CD4-positive, alpha-beta T cell treated with Interleukin-12 subunit alpha and Interleukin-12 subunit beta, for 1 hour (primary cell): ENCODE results near the gene DHRSX.
"Not testable (repeated sequence)": the region's sequence is repeated elsewhere in the genome, so short reads cannot be mapped to it uniquely, and the experiment has no call there.

Experiments
- DNase-seq: peaks from one replicate; pipeline ENCODE4 v3.0.0-alpha.2; 2020

The DHRSX gene, protein sequence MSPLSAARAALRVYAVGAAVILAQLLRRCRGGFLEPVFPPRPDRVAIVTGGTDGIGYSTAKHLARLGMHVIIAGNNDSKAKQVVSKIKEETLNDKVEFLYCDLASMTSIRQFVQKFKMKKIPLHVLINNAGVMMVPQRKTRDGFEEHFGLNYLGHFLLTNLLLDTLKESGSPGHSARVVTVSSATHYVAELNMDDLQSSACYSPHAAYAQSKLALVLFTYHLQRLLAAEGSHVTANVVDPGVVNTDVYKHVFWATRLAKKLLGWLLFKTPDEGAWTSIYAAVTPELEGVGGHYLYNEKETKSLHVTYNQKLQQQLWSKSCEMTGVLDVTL

DNA sequence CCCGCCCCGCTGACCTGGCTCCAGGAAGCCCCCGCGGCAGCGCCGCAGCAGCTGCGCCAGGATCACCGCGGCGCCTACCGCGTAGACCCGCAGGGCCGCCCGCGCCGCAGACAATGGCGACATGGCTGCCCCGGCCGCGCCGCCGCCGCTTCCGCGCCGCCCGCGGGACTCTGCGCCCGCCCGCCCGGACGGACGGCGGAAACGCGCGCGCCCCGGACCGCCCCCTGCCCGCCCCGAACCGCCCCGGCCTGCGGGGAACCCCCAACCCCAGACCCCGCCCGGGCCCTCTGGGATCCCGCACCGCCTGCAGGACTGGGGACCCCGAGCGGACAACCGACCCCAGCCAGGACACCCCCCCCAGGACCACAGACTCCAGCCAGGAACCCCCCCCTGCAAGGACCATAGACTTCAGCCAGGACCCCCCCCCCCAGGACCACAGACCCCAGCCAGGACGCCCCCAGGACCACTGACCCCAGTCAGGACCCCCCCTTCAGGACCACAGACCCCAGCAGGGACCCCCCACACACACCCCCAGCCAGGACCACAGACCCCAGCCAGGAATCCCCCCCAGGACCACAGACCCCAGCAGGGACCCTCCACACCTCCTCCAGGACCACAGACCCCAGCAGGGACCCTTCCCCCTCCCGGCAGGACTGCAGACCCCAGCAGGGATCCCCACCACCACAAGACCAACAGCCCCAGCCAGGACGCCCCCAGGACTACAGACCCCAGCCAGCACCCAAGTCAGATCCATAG is at the start of gene DHRSX, which contains the start of gene ZBED1:
DHRSX (minus strand) TSS at position 174 of the 756 bp plus-strand sequence; CDS start at position 123, 51 bp downstream.
ZBED1 (minus strand) TSS at position 174 of the 756 bp plus-strand sequence. CDS start 10,257 bp downstream, outside the sequence.
- DNase-seq: peak; percentile 65

DNA sequence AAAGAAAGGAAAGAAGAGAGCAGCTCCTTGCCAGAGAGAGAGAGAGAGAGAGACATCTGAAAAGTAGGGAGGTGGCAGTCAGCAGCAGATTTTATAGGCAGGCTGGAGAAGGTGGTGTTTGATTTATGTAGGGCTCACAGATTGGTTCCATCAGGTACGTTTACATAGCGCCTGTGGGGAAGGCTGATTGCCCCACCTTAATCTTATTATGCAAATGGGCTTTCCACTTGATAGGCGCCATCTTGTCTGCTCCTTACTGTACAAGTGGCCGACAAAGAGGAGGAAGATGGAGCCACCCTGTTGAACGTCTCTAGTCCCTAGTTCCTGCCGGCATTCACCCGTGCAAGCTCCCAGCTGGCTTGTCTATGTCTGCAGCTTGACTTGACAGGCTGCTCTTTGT is 49.1 kb upstream of the DHRSX start:
- DNase-seq: no peak

DNA sequence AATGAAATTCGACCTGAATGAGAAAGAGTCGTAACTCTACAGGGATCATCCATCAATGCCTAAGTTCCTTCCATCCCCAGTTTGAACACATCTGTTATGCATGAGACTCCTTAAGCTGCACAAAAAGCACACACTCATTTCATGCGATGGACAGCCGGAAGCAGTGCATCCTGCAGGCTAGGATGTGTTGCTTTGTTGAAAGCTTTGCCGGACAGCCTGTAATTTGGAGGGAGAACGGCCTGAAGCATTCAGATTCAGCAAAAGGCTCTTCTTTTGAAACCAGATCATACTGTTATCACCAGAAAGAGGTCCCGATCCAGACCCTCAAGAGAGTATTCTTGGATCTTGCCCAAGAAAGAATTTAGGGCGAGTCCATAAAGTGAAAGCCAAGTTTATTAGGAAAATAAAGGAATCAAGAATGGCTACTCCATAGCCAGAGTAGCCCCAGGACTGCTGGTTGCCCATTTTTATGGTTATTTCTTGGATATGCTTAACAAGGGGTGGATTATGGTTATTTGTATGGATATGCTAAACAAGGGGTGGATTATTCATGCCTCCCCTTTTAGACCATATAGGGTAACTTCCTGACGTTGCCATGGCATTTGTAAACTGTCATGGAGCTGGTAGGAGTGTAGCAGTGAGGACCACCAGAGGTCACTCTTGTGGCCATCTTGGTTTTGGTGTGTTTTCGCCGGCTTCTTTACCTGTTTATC is 48.1 kb upstream of the DHRSX start:
- no peak for DNase-seq

DNA sequence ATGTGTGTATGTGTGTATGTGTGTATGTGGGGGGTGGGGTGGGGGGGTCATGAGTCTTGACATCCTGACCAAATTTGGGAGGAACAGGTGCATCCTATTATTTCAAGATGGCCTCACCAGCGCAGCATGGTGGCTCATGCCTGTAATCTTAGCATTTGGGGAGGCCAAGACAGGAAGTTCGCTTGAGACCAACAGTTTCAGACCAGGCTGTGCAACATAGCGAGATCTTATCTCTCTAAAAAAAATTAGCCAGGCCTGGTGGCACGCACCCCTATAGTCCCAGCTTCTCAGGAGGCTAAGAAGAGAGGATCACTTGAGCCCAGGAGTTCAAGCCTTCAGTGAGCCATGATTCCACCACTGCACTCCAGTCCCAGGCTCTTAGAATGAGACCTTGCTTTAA is 47.0 kb upstream of the DHRSX start:
- no peak for DNase-seq

DNA sequence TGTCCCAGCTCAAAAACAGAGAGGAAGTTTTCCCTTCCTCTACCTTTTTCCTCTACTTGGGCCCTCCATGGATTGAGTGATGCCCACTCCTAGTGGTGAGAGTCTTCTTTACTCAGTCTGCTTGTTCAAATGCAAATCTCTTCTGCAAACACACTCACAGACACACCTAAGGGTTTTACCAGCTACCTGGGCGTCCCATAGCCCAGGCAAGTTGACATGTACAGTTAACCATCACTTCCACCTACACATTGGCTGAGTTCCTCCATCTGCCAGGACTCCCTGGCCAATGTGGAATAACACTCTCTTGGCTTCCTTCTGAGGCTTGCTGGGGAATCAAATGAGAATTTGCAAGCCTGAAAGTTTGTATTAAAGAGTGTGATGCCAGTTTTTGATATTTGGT is 45.7 kb upstream of the DHRSX start:
- no peak for DNase-seq

DNA sequence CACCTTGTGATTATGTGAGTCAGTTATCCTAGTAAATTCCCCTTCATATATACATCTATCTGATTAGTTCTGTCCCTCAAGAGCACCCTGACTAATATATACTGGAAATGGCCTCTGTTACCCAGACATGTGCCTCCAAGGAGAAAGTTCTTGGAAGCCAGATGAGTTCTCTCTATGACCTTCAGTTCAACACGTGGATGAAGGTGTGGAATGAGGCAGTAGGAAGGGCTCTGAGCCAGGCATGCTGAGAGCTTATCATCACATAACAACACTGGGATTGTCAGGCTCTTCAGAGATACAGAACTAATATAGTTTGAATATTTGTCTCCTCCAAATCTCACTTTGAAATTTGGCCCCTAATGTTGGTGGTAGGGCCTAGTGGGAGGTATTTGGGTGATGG is 44.4 kb upstream of the DHRSX start:
- no peak for DNase-seq

DNA sequence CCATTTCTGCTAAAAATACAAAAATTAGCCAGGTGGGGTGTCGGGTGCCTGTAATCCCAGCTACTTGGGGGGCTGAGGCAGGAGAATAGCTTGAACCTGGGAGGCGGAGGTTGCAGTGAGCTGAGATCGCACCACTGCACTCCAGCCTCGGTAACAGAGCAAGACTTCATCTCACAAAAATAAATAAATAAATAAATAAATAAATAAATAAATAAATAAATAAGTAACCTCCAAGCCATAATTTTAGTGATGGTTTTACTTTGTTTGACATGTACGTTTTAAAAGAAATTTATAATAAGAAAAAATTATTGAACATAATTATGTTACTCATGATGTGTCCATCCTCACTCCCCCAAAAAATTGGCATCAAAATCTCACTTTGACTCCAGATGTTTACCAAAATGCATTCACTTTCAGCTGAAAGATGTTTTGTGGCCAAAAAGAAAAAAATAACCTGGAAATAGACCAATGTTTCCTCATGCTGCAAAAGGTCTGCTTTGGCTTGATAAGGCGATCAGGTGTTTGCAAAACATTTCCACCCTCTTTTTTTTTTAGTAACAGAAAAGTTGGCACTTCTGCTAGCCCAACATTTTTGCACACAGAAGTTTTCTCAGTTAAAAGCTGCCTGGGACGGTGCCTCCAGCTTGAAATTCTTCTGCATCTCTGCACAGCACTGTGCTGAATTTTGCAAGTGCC is 42.2 kb upstream of the DHRSX start:
- no peak for DNase-seq

DNA sequence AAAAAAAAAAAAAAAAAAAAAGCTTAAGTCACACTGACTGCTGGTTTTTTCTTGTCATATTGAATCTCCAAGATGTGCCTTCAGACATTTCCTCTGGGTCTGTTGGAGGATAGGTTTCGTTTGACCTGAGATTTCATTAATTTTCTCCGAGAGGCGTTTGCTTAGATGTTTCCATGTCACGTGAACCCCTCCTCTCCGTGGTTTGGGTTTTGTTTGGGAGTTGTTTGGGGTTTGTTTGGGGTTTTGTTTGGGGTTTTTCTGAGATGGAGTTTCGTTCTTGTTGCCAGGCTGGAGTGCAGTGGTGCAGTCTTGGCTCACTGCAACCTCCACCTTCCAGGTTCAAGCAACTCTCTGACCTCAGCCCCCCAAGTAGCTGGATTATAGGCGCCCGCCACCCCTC is 40.8 kb upstream of the DHRSX start:
- no peak for DNase-seq

DNA sequence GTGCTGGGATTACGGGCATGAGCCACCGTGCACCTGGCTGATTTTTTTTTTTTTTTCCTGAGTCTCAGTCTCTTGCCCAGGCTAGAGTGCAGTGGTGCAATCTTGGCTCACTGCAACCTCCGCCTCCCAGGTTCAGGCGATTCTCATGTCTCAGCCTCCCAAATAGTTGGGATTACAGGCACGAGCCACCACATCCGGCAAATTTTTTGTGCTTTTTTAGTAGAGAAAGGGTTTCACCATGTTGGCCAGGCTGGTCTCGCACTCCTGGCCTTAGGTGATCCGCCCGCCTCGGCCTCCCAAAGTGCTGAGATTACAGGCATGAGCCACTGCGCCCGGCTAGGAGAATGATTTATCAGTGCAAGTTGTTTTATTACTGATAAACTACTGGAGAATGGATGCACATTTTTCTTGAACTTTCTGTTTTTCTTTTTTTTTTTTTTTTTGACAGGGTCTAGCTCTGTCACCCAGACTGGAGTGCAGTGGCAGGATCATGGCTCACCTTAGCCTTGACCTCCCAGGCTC is 39.7 kb upstream of the DHRSX start:
- no peak for DNase-seq

DNA sequence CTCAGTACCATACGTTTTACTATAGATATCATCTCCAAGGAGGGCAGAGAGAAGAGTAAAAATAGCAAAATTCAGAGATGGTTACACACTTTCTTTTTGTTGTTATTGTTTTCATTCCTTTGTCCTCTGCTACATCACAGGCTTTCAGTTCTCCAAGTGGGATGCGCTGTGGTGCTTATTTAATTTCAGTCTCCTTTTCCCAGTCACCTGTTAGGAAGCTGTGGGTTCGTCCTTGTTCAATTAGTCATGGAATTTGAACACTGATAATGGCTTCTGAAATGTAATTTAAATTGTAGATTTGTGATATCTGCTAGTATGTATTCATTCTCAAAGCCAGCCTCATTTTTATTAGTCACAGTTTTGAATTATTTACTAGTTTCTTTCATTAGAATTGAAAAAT is 38.8 kb upstream of the DHRSX start:
- no peak for DNase-seq

DNA sequence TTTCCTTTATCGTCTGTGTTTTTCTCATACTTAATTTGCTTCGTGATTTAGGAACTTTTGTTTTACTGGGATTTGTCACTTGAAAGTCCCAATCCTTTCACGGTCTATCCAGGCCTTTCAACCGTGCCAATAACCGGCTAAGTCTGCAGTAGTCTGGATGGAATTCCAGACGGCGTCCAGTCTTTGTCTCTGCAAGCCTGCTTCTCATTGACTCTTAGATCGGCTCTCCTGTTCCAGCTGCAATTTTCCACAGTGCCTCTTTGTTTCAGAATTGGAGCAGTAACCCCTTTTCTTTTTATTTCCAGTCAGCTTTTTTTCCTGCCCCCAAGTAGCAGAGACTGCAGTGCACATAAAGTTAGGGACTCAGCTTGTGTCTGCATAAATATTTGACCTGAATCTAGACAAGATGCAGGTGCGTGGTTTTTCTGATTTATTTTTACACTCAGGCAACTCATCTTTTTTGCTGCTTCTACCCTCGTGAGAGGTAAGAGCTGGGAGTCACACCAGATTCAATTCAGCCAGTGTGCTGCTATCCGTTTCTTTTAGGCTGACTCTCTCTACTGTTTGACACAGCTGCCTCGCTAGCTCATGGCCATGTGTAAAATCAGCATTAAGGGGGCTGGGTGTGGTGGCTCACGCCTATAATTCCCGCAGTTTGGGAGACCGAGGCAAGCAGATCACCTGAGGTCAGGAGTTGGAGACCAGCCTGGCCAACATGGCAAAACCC is 37.4 kb upstream of the DHRSX start:
- DNase-seq: no peak

DNA sequence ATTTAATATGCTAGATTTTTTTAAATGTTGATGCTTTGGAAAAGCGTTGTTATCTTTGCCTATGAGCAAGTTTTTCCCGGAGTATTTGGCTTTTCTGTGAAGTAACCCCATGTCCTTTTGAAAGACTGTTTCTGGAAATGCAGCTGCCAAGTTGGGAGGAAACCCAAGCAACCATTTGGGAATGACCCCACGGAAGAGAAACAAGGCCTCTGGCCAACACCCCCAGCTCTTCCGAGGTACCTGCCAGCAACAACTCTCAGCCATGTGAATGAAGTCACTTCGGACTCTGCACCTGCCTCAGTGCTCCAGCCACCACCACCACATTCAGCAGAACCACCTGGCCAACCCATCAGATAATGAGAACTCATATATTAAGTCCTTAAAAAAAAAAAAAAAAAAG is 36.2 kb upstream of the DHRSX start:
- DNase-seq: no peak

DNA sequence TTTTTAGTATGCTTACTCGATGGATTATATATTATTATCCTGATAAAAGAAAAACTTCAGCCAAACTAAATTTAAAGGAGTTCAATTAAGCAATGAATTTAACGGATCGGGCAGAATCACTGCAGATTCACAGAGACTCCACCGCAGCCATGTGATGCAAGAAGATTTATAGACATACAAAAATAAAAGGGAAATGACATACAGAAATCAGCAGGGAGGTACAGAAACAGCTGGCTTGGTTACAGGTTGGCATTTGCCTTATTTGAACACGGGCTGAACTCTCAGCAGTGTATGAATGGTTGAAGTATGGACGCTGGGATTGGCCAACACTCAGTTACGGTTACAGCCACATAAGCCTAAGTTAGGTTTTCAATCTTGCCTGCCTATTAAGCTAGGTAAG is 35.4 kb upstream of the DHRSX start:
- no peak for DNase-seq

DNA sequence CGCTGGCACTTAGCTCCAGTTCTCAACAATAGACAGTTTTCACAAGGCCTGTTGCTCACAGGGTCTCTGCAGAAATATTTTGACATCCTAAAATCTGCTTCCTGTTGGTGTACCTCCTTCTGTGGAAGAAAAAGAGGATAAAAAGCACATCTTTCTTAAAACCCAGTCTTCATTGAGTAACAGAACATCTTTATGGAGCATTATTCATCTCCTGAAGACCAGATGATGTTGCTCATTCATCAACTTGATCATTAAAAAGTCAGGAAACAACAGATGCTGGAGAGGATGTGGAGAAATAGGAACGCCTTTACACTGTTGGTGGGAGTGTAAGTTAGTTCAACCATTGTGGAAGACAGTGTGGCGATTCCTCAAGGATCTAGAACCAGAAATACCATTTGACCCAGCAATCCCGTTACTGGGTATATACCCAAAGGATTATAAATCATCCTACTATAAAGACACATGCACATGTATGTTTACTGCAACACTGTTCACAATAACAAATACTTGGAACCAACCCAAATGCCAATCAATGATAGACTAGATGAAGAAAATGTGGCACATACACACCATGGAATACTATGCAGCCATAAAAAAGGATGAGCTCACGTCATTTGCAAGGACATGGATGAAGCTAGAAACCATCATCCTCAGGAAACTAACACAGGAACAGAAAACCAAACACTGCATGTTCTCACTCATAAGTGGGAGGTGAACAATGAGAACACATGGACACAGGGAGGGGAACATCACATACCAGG is 33.7 kb upstream of the DHRSX start:
- not testable (repeated sequence) for DNase-seq

DNA sequence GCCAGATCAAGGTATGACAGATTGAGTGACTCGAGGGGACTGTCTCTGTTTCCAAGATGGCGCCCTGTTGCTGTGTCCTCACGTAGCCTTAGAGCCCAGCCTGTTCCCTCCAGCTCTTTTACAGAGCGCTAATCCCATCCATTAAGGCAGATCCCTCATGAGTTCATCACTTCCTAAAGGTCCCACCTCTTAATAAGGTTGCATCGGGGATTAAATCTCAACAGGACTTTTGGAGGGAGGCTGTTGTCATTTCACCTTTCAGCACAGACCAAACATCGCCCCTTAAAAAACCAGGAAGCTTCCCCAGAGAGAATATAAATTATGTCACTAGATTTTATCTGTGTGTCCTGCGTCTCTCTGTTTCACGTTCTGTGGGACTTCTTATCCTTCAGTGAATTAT is 32.6 kb upstream of the DHRSX start:
- no peak for DNase-seq

DNA sequence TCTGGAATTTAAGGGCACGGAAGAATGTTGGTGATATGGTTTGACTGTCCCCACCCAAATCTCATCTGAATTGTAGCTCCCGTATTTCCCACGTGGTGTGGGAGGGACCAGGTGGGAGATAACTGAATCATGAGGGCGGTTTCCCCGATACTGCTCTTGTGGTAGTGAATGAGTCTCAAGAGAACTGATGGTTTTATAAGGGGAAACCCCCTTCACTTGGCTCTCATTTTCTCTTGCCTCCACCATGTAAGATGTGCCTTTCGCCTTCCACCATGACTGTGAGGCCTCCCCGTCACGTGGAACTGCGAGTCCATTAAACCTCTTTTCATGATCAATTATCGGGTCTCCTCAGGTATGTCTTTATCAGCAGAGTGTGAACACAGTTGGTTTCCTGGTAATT is 25.6 kb upstream of the DHRSX start:
- DNase-seq: no peak

DNA sequence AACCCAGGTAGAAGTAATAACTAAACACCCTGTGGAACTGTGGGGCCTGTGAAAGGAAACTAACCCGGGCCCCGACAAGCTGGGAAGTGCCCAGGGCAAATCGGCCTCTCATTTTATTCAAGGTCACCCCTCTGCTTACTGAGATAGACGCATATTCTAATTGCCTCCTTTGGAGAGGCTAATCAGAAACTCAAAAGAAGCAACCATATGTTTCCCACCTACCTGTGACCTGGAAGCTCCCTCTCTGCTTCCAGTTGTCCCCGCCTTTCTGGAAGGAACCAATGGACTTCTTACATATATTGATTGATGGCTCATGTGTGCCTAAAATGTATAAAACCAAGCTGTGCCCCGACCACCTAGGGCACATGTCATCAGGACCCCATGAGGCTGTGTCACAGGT is 23.1 kb upstream of the DHRSX start:
- DNase-seq: no peak

DNA sequence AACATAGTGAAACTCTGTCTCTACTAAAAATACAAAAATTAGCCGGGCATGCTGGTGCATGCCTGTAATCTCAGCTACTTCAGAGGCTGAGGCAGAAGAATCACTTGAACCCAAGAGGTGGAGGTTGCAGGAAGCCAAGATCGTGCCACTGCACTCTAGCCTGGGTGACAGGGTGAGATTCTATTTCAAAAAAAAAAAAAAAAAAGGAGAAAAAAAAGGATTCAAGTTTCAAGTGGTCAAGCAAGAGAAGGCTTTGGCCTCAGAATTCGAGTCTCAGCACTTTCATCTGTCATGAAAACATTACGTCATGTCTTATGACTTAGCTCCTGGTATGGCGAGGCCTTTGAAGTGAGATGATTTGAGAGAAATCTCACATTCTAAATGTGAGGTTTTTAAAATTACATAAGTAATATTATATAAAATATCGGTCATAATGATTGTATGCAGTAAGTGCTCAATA is 21.2 kb upstream of the DHRSX start:
- DNase-seq: no peak

DNA sequence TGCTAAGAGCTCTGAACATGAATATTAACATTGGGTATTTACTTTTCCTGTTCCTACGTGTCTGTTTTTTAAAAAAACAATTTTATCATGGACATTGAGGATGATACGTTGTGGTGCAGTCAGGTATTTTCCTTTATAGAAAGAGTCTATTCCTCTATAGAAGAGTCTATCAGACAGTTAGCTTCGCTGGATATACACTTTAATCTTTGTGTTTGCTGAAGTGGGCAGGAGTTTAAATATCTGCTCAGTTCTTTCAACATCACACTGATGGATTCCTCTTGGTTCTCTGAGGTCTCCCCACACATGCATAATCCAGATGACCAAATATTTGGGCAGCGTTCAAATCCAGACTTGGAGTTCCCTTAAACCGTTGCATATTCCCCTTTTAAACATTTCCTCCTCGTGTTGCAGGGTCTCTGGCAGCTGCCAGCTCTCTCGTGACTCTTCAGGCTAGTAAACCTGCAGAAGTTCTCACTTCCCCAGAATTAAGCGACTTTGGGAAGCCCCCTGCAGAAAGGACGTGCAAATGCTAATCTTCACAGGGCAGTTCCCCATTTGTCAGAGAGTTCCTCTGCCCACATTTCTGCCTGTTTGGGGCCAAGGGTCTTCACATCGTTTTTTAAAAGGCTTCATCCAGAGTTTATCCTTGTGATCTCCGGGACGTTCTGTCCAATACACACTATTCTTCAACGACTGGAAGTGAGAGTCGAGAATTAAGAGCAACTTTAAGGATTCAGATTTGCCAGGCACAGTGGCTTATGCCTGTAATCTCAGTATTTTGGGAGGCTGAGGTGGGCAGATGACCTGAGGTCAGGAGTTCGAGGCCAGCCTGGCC is 20.5 kb upstream of the DHRSX start:
- DNase-seq: no peak

DNA sequence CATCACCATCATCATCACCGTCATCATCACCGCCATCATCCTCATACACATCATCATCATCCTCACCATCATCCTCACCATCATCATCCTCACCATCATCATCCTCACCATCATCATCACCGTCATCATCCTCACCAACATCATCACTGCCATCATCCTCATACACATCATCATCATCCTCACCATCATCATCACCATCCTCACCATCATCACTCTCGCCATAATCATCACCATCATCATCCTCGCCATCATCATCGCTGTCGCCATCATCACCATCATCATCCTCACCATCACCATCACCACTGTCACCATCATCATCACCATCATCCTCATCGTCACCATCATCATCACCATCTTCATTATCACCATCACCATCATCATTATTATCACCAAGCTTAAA is 19.8 kb upstream of the DHRSX start:
- DNase-seq: no peak
